ENCODE measurements around the gene SLFN12L. TPM values are rescaled to one million over a fixed set of nuclear protein-coding genes. Genes with fewer than 3 reads are reported as not detected.
A peak's percentile ranks its signal among the peaks of the same experiment; 100 is the strongest.
"Not testable (repeated sequence)": the region's sequence is repeated elsewhere in the genome, so short reads cannot be mapped to it uniquely, and the experiment has no call there.

SLFN12L gene
- total RNA-seq, 2 donors from 2014 or later, result 0.22 to 0.59 TPM

DNA sequence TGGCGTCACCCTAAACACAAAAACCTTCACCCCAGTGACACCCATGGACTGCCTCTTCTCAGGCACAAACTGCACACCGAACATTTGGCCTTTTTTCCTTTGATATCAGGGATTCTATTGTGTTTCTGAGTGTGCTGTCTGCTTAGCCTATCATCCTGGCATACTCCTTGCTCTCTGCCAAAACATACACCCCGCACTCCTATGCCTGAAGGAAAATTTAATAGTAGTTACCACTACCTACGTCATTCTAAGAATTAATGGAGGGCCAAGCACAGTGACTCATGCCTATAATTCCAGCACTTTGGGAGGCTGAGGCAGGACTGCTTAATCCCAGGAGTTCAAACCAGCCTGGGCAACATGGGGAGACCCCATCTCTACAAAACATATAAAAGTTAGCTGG, 69.0 kb downstream of the SLFN12L start:
- TF ChIP-seq, protein P1, sequence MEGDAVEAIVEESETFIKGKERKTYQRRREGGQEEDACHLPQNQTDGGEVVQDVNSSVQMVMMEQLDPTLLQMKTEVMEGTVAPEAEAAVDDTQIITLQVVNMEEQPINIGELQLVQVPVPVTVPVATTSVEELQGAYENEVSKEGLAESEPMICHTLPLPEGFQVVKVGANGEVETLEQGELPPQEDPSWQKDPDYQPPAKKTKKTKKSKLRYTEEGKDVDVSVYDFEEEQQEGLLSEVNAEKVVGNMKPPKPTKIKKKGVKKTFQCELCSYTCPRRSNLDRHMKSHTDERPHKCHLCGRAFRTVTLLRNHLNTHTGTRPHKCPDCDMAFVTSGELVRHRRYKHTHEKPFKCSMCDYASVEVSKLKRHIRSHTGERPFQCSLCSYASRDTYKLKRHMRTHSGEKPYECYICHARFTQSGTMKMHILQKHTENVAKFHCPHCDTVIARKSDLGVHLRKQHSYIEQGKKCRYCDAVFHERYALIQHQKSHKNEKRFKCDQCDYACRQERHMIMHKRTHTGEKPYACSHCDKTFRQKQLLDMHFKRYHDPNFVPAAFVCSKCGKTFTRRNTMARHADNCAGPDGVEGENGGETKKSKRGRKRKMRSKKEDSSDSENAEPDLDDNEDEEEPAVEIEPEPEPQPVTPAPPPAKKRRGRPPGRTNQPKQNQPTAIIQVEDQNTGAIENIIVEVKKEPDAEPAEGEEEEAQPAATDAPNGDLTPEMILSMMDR (IDR thresholded peaks at IDR 0.05), result no peak
- Histone ChIP-seq H3K4me1 (no peaks in the 10 kb centered on the region), H3K4me3 (no peak overlapping the region), H3K27me3 (no peaks in the 10 kb centered on the region), H3K36me3 (no peaks in the 10 kb centered on the region), H3K9me3 (no peaks in the 10 kb centered on the region), H3K27ac (no peak overlapping the region)
- no peak for DNase-seq (ENCODE audit: low spot score)

DNA sequence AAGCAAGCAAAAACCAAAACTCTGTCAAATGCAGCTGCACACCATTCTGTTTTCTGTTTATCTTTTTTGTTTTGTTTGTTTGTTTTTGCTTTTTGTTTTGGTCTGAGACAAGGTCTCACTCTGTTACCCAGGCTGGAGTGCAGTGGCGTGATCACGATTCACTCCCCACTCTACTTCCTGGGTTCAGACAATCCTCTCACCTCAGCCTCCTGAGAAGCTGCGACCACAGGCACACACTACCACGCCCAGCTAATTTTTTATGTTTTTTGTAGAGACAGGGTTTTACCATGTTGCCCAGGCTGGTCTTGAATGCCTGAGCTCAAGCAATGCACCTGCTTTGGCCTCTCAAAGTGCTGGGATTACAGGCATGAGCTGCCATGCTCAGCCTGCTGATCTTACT, 69.7 kb downstream of the SLFN12L start:
- Histone ChIP-seq H3K4me3 (no peak overlapping the region), H3K9me3 (no peaks in the 10 kb centered on the region), H3K4me1 (no peaks in the 10 kb centered on the region), H3K36me3 (no peaks in the 10 kb centered on the region), H3K27ac (no peak overlapping the region), H3K27me3 (no peaks in the 10 kb centered on the region)
- no peak for DNase-seq (ENCODE audit: low spot score)
- TF ChIP-seq, protein P1 (IDR thresholded peaks at IDR 0.05), result no peak

DNA sequence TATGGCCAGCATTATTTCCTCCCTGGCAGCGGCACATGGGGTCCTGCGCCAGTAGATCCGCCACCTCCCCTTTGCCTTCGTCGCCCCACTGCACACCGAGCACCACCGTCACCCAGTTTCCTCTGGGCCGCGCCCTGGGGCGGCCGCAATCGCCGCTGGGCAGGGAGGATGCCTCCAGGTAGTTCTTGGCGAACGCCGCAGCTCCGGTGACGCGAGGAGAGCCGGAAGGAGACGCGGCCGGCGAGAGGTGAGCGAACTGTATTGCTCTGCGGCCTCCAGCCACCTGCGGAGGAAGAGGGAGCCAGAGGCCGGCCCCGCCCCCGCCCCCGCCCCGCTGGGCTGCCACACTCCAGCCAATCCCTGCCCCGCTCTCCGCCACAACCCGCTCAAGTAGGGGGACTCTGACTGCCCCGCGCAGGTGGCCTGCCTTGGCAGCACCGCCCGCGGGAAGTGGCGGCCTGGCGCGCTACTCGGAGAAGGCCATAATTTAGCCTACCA, 77.1 kb downstream of the SLFN12L start:
- Histone ChIP-seq H3K36me3 (no peaks in the 10 kb centered on the region), H3K27ac (no peak overlapping the region), H3K9me3 (no peaks in the 10 kb centered on the region), H3K27me3 (no peaks in the 10 kb centered on the region), H3K4me3 (peak overlapping the region in 1 of 2 donors; percentile 40), H3K4me1 (peaks cover 0 to 7% of the 10 kb centered on the region in 2 donors)
- DNase-seq (ENCODE audit: low spot score), result no peak
- TF ChIP-seq, protein P1 (IDR thresholded peaks at IDR 0.05), result no peak

DNA sequence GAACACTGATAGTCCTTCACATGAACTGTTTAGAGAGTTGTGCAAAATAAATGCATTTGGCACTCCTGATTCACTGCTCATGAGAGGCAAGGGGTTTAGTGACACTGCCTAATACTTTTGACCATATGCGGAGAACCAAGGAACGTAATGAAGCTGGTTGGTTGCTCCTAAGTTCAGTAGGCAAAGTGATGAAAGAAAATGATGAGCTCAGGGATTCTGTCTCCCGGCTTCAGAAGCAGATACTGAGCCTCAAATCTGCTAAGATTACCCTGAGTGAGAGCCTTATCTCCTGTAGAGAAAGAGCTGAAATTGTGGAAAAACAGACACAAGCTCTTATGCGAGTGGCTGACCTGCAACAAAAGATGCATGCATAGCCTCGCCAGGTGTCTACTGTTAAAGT, 83.4 kb downstream of the SLFN12L start:
- H3K27ac ChIP-seq; H3K4me3 ChIP-seq; H3K36me3 ChIP-seq; H3K27me3 ChIP-seq; H3K9me3 ChIP-seq; H3K4me1 ChIP-seq; DNase-seq (ENCODE audit: low spot score): not testable (repeated sequence)

DNA sequence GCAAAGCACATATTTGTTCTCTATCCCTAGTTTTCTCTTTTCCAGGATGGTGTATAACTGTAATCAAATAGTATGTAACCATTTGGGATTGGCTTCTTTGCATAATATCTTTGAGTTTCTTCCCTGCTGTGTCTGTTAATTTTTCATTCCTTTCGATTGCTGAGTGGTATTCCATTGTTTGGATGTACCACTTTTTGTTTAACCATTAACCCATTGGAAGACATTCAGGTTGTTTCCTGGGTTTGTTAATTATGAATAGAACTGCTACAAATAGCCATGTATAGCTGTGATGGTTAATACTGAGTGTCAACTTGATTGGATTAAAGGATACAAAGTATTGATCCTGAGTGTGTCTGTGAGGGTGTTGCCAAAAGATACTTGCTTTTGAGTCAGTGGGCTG, 84.3 kb downstream of the SLFN12L start:
- Histone ChIP-seq H3K27ac (no peak overlapping the region), H3K9me3 (no peaks in the 10 kb centered on the region), H3K4me1 (peaks cover 0 to 13% of the 10 kb centered on the region in 2 donors), H3K36me3 (no peaks in the 10 kb centered on the region), H3K4me3 (no peak overlapping the region), H3K27me3 (no peaks in the 10 kb centered on the region)
- no peak for DNase-seq (ENCODE audit: low spot score)
- TF ChIP-seq, protein P1 (IDR thresholded peaks at IDR 0.05), result no peak

DNA sequence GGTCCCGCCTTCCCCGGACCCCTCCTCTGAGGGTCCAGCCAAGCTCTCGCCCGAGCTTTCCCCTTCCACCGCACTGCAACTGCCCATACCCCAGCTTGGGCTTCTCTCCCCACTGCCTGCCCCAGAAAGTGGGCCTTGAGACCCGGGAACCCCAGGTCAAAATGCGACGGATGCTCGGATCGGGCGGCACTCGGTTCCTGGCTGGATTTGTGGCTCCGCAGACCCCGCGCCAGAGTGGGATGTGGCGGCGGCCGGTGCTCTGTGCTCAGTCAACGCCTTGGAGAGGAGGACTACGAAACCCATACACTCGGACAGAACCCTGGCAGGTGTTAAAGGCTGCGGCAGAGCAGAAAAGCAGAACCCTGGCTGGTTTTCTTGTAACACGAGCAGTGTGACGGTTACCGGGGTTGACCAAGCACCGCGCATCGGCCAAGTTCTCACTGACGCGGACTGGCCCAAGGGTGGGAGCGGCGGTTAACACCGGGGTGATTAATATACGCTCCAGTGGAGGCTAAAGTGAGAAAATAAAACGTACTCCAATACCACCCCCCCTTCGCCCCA, 88.0 kb downstream of the SLFN12L start:
- Histone ChIP-seq H3K4me1 (peaks cover 0 to 24% of the 10 kb centered on the region in 2 donors), H3K36me3 (no peaks in the 10 kb centered on the region), H3K9me3 (no peaks in the 10 kb centered on the region), H3K27me3 (no peaks in the 10 kb centered on the region), H3K4me3 (peak overlapping the region in 1 of 2 donors; percentile 63), H3K27ac (peak overlapping the region in 1 of 2 donors; percentile 7)
- TF ChIP-seq, protein P1 (IDR thresholded peaks at IDR 0.05), result no peak
- peak; percentile 60 for DNase-seq (ENCODE audit: low spot score)
